Fibroblast of lung (primary cell): ENCODE data around the gene RPS21. TPM values are rescaled to one million over a fixed set of nuclear protein-coding genes. Genes with fewer than 3 reads are reported as not detected.

Experiments used
- DNase-seq, 2 donors: peaks; one replicate each; pipeline versions ENCODE4 v3.0.0 to v3.0.0-alpha.2; 2010; ENCODE audit warnings: low read depth in 2 of 2
- H2AFZ ChIP-seq: 2 replicates; pipeline ENCODE4 v1.5.1; 2012; ENCODE audit warnings: low read length, control low read depth, inconsistent platforms
- H3K27ac ChIP-seq: 2 replicates; pipeline ENCODE4 v1.5.1; 2011; ENCODE audit warnings: low read length, control low read depth; ENCODE audit not compliant: insufficient read depth
- H3K27me3 ChIP-seq: 2 replicates; pipeline ENCODE4 v1.5.1; 2011; ENCODE audit warnings: mild to moderate bottlenecking, low read length; ENCODE audit not compliant: control insufficient read depth, insufficient read depth
- H3K36me3 ChIP-seq: 2 replicates; pipeline ENCODE4 v1.5.1; 2011; ENCODE audit warnings: low read length; ENCODE audit not compliant: control insufficient read depth, insufficient read depth
- H3K4me1 ChIP-seq: 2 replicates; pipeline ENCODE4 v1.5.1; 2011; ENCODE audit warnings: low read length; ENCODE audit not compliant: control insufficient read depth, insufficient read depth; ENCODE audit errors: extremely low read depth
- H3K4me2 ChIP-seq: 2 replicates; pipeline ENCODE4 v1.5.1; 2011; ENCODE audit warnings: low read length, control low read depth; ENCODE audit not compliant: insufficient read depth; ENCODE audit errors: extremely low read depth
- H3K4me3 ChIP-seq, 4 experiments: fragments of 200-600 bp in 1 of 4; sonication (generic) in 1 of 4; replicated peaks in 1 of 4; 2 replicates each; pipeline ENCODE4 v1.5.1; 2011 to 2016; ENCODE audit warnings: low read length in 4 of 4, low read depth in 3 of 4, mild to moderate bottlenecking in 3 of 4, control low read depth in 2 of 4, inconsistent platforms in 1 of 4, mixed read lengths in 1 of 4; ENCODE audit not compliant: insufficient read depth in 1 of 4; ENCODE audit errors: control extremely low read depth in 1 of 4
- H3K79me2 ChIP-seq: 2 replicates; pipeline ENCODE4 v1.5.1; 2012; ENCODE audit warnings: mild to moderate bottlenecking, low read length, inconsistent platforms; ENCODE audit not compliant: control insufficient read depth, insufficient read depth
- H3K9ac ChIP-seq: 2 replicates; pipeline ENCODE4 v1.5.1; 2011; ENCODE audit warnings: mild to moderate bottlenecking, low read length, control low read depth; ENCODE audit not compliant: insufficient read depth
- H3K9me3 ChIP-seq: 2 replicates; pipeline ENCODE4 v1.5.1; 2012; ENCODE audit warnings: low read depth, low read length; ENCODE audit not compliant: control insufficient read depth, insufficient read depth
- H4K20me1 ChIP-seq: 2 replicates; pipeline ENCODE4 v1.5.1; 2011; ENCODE audit warnings: low read length; ENCODE audit not compliant: control insufficient read depth, insufficient read depth; ENCODE audit errors: extremely low read depth
- EZH2 ChIP-seq: IDR thresholded peaks from 2 replicates; pipeline ENCODE4 v1.5.1; 2012; ENCODE audit warnings: low read length, control low read depth, mild to moderate bottlenecking; ENCODE audit errors: missing control alignments
- polyA plus RNA-seq, 2 donors: library from polyadenylated mRNA; depleted of rRNA in 1 of 2; stranded (reverse) in 1 of 2; unstranded in 1 of 2; fragments of >200 nt; gene quantifications; 2 replicates each; pipeline ENCODE4 v1.2.1, GENCODE V29; 2011 to 2012; ENCODE audit warnings: missing spikeins in 1 of 2
- total RNA-seq: library from RNA; depleted of rRNA; stranded (reverse); fragments of >200 nt; gene quantifications from 2 replicates; pipeline ENCODE4 v1.2.1, GENCODE V29; 2014
- TF ChIP-seq, protein P1 (sequence below), 2 donors: IDR thresholded peaks in 1 of 2; conservative IDR thresholded peaks in 1 of 2; 1 replicate in 1 of 2; 2 replicates in 1 of 2; pipeline ENCODE4 v1.5.1; 2011 to 2012; ENCODE audit warnings: low read length in 2 of 2, control low read depth in 1 of 2, inconsistent platforms in 1 of 2, low read depth in 1 of 2, mild to moderate bottlenecking in 1 of 2

The RPS21 gene
- total and polyA plus RNA-seq, 2 donors (not counting 1 experiment from before 2014, with no cell fraction given), result 867 to 2,081 TPM

DNA sequence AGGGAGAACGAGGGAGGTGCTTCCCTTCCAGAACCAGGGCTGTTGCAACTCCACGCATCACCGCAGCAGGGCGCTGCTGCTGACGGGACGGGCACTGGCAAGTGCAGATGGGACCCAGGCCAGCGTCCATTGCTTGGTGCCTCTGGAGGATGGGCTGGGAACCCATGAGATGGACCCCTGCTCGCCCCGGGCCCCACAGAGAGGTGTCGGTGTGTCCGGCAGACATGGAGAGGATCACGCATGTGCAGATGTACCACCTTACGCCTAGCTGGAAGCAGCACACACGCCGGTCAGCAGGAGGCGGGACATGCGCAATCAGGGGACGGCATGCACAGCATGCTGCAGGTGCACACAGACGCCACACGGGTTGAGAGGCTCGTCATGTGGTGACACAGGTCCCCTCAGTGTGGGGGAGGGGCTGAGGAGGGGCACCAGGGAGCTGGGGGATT is 14.5 kb downstream of the RPS21 start:
- Histone ChIP-seq H4K20me1 (no peaks in the 10 kb centered on the region), H3K27me3 (no peaks in the 10 kb centered on the region), H3K79me2 (no peaks in the 10 kb centered on the region), H3K36me3 (no peaks in the 10 kb centered on the region), H3K4me1 (peaks cover 9% of the 10 kb centered on the region), H2AFZ (no peak overlapping the region), H3K9me3 (no peaks in the 10 kb centered on the region), H3K4me2 (no peak overlapping the region), H3K4me3 (no peak overlapping the region), H3K27ac (no peak overlapping the region), H3K9ac (no peak overlapping the region)
- TF ChIP-seq EZH2, result no peak
- TF ChIP-seq, protein P1, sequence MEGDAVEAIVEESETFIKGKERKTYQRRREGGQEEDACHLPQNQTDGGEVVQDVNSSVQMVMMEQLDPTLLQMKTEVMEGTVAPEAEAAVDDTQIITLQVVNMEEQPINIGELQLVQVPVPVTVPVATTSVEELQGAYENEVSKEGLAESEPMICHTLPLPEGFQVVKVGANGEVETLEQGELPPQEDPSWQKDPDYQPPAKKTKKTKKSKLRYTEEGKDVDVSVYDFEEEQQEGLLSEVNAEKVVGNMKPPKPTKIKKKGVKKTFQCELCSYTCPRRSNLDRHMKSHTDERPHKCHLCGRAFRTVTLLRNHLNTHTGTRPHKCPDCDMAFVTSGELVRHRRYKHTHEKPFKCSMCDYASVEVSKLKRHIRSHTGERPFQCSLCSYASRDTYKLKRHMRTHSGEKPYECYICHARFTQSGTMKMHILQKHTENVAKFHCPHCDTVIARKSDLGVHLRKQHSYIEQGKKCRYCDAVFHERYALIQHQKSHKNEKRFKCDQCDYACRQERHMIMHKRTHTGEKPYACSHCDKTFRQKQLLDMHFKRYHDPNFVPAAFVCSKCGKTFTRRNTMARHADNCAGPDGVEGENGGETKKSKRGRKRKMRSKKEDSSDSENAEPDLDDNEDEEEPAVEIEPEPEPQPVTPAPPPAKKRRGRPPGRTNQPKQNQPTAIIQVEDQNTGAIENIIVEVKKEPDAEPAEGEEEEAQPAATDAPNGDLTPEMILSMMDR (conservative IDR thresholded peaks at IDR 0.05 in 1 of 2, IDR thresholded peaks at IDR 0.05 in 1 of 2; ENCODE audit: low read depth in 1 of 2, low read length in 2 of 2), result no peak
- DNase-seq, result no peak

DNA sequence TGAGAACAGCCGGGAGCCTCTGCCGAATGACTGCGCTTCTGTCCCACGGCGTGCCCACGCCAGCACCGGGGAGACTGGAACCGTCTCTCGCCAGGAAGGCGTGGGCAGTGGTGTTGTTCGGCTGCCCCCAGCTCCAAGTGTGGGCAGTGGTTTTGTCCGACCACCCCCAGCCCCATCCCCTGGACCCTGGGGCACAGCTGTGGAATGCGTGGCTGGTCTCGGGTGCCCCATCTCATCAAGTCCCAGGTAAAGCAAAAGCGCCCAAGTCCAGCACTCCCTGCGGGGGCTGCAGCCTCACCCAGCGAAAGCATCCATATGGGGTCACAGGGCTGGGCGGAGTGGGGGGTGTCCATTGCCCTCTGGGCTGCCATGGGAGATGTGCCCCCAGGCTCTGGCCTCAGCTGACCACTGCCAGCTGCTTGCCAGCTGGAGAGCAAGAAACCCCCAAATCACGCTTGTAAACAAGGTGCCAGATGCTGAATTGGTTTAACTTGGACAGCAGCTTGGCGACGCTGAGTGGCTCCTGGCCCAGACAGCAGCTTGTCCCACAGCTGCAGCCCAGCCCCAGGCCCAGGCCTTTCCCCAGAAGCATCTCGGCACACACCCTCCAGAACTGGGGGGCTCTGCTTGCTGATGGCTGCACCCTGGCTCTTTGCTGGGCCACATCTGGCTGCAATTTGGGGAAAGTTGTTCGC is 15.7 kb downstream of the RPS21 start:
- Histone ChIP-seq H3K4me3 (no peak overlapping the region), H2AFZ (no peak overlapping the region), H3K9me3 (no peaks in the 10 kb centered on the region), H3K27ac (no peak overlapping the region), H3K79me2 (peaks cover 2% of the 10 kb centered on the region), H4K20me1 (no peaks in the 10 kb centered on the region), H3K4me1 (peaks cover 11% of the 10 kb centered on the region), H3K27me3 (no peaks in the 10 kb centered on the region), H3K36me3 (no peaks in the 10 kb centered on the region), H3K9ac (no peak overlapping the region), H3K4me2 (no peak overlapping the region)
- TF ChIP-seq, protein P1 (conservative IDR thresholded peaks at IDR 0.05 in 1 of 2, IDR thresholded peaks at IDR 0.05 in 1 of 2; ENCODE audit: low read depth in 1 of 2, low read length in 2 of 2), result no peak
- no peak for TF ChIP-seq EZH2
- DNase-seq, result no peak

DNA sequence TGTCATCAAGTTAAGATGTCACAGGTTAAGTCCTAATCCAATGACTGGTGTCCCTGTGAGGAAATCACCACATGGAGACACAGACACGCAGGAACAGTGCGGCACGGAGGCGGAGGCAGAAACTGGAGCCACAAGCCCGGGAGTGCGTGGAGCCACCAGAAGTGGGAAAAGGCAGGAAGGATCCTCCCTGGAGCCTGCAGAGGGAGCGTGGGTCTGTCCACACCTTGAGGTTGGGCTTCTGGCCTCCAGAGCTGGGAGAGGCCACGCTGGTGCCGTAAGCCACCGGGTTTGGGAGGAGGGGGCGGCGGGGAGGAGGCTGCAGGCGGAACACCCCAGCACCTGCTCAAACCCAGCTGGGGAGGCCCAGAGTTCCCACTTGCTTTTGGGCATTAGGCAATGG is 16.4 kb downstream of the RPS21 start:
- H3K9me3 ChIP-seq, result no peaks in the 10 kb centered on the region
- no peak for DNase-seq
- peaks cover 2% of the 10 kb centered on the region for H3K79me2 ChIP-seq
- no peak overlapping the region for H3K4me3 ChIP-seq
- TF ChIP-seq, protein P1 (conservative IDR thresholded peaks at IDR 0.05 in 1 of 2, IDR thresholded peaks at IDR 0.05 in 1 of 2; ENCODE audit: low read depth in 1 of 2, low read length in 2 of 2), result no peak
- no peak for TF ChIP-seq EZH2
- H3K4me1 ChIP-seq, result peaks cover 11% of the 10 kb centered on the region
- no peaks in the 10 kb centered on the region for H3K36me3 ChIP-seq
- H4K20me1 ChIP-seq, result no peaks in the 10 kb centered on the region
- no peak overlapping the region for H3K4me2 ChIP-seq
- no peak overlapping the region for H3K27ac ChIP-seq
- H2AFZ ChIP-seq, result no peak overlapping the region
- no peak overlapping the region for H3K9ac ChIP-seq
- no peaks in the 10 kb centered on the region for H3K27me3 ChIP-seq
